Measurements from ENCODE around the gene SAG. TPM values are rescaled to one million over a fixed set of nuclear protein-coding genes. Genes with fewer than 3 reads are reported as not detected.

SAG gene
- total and polyA plus RNA-seq, 9 of the 15 experiments (the other 6 are each of a cell fraction or from before 2014, with no cell fraction given): 0.04 to 0.64 (median 0.31) TPM; not detected in 5

GRCh38 chr2:233353101-233353768 lies 45.6 kb downstream of the SAG start (continued):
- TF ChIP-seq MGA (IDR thresholded peaks at IDR 0.05) (peak; percentile 33; the same call in 1 of the 2 replicates), TAF9B (IDR thresholded peaks at IDR 0.05; ENCODE audit: partially characterized antibody) (no peak), HNRNPL (IDR thresholded peaks at IDR 0.05; ENCODE audit: low read depth, low read length) (no peak), POLR2AphosphoS5 (IDR thresholded peaks at IDR 0.05; ENCODE audit: control insufficient read depth, insufficient read depth, low read depth, low read length) (peak; percentile 55; the same call in 1 of the 2 replicates), GATAD2A (IDR thresholded peaks at IDR 0.05) (no peak), MTA2 (IDR thresholded peaks at IDR 0.05; ENCODE audit: low read depth) (0 out of 2 replicates have a peak, but pooled peaks have one; percentile 26), TCF3 (CRISPR knock-in tag; IDR thresholded peaks at IDR 0.05) (peak; percentile 71), ZNF696 (CRISPR knock-in tag; conservative IDR thresholded peaks at IDR 0.05) (no peak), ZFX (CRISPR knock-in tag; IDR thresholded peaks at IDR 0.05) (peak; percentile 41; the same call in 1 of the 2 replicates), TCF7 (IDR thresholded peaks at IDR 0.05; ENCODE audit: borderline replicate concordance) (peak; percentile 81; the same call in 1 of the 2 replicates)
